Endothelial cell of umbilical vein (primary cell): Measurements from ENCODE around the gene C1QC. TPM values are rescaled to one million over a fixed set of nuclear protein-coding genes. Genes with fewer than 3 reads are reported as not detected.

Experiments
- BruUV-seq: library from RNA; stranded (reverse); fragments of 400-500 nt; replicated peaks from 2 replicates; lab custom pipeline; 2021; lab: Mats Ljungman, UMichigan
- CTCF ChIA-PET: fragments of 300-600, 350-600 bp; sonication (Branson Sonifier 250); formaldehyde crosslinking; loops from one replicate; lab custom pipeline; 2021; ENCODE audit warnings: antibody characterized with exemption, inconsistent platforms; lab: Charles Lee
- POLR2A ChIA-PET: fragments of 300-600, 350-600 bp; sonication (Branson Sonifier 250); formaldehyde crosslinking; loops from one replicate; lab custom pipeline; 2021; ENCODE audit warnings: antibody characterized with exemption, inconsistent platforms; lab: Charles Lee
- DNase-seq: peaks from one replicate; pipeline ENCODE4 v3.0.0-alpha.2; 2011; ENCODE audit warnings: low read depth, low spot score
- FAIRE-seq: peaks from 2 replicates; lab custom pipeline; 2011; peaks lifted over from hg19 to GRCh38; lab: Jason Lieb, UNC
- H2AFZ ChIP-seq: 2 replicates; pipeline ENCODE4 v1.6.0; 2012; ENCODE audit warnings: low read depth, low read length, control low read depth, inconsistent platforms
- H3K27ac ChIP-seq: 2 replicates; pipeline ENCODE4 v1.5.1; 2011; ENCODE audit warnings: low read depth, mild to moderate bottlenecking, control low read depth, low read length, moderate library complexity; ENCODE audit not compliant: insufficient read depth
- H3K27me3 ChIP-seq, 2 experiments: 2 replicates each; pipeline versions ENCODE4 v1.6.0 to v1.6.1; 2011; ENCODE audit warnings: low read length in 2 of 2, mixed read lengths in 1 of 2; ENCODE audit not compliant: control insufficient read depth in 2 of 2, insufficient read depth in 2 of 2
- H3K36me3 ChIP-seq, 2 experiments: 2 replicates in 1 of 2; 3 replicates in 1 of 2; pipeline ENCODE4 v1.5.1; 2011; ENCODE audit warnings: low read length in 2 of 2, mild to moderate bottlenecking in 1 of 2, moderate library complexity in 1 of 2; ENCODE audit not compliant: control insufficient read depth in 2 of 2, insufficient read depth in 2 of 2; ENCODE audit errors: extremely low read depth in 1 of 2
- H3K4me1 ChIP-seq: 3 replicates; pipeline ENCODE4 v1.5.1; 2011; ENCODE audit warnings: mild to moderate bottlenecking, low read length; ENCODE audit not compliant: control insufficient read depth, insufficient read depth; ENCODE audit errors: extremely low read depth
- H3K4me2 ChIP-seq: 2 replicates; pipeline ENCODE4 v1.6.1; 2011; ENCODE audit warnings: low read length, control low read depth, mixed read lengths; ENCODE audit not compliant: insufficient read depth
- H3K4me3 ChIP-seq, 3 experiments: fragments of 200-600 bp in 1 of 3; sonication (generic), shearing (Covaris generic) in 1 of 3; replicated peaks in 1 of 3; 2 replicates each; pipeline ENCODE4 v1.5.1; 2011 to 2016; ENCODE audit warnings: control low read depth in 3 of 3, low read length in 3 of 3, mild to moderate bottlenecking in 2 of 3, inconsistent platforms in 1 of 3, low read depth in 1 of 3, moderate library complexity in 1 of 3; ENCODE audit not compliant: insufficient read depth in 1 of 3
- H3K79me2 ChIP-seq: 2 replicates; pipeline ENCODE4 v1.6.0; 2012; ENCODE audit warnings: low read length, inconsistent platforms; ENCODE audit not compliant: control insufficient read depth, insufficient read depth
- H3K9ac ChIP-seq: replicated peaks from 2 replicates; pipeline ENCODE3; 2011; ENCODE audit warnings: low read length, control low read depth; ENCODE audit not compliant: insufficient read depth; ENCODE audit errors: extremely low read depth
- H3K9me1 ChIP-seq: replicated peaks from 3 replicates; pipeline ENCODE4 v1.6.0; 2011; ENCODE audit warnings: mild to moderate bottlenecking, low read length; ENCODE audit not compliant: control insufficient read depth, insufficient read depth; ENCODE audit errors: extremely low read depth
- H3K9me3 ChIP-seq: replicated peaks from 2 replicates; pipeline ENCODE4 v1.5.1; 2012; ENCODE audit warnings: low read length, inconsistent platforms; ENCODE audit not compliant: control insufficient read depth, insufficient read depth
- H4K20me1 ChIP-seq: replicated peaks from 2 replicates; pipeline ENCODE3; 2011; ENCODE audit warnings: mild to moderate bottlenecking, low read length; ENCODE audit not compliant: control insufficient read depth, insufficient read depth; ENCODE audit errors: extremely low read depth
- CTCF ChIP-seq, 2 donors: IDR thresholded peaks; 1 replicate in 1 of 2; 2 replicates in 1 of 2; pipeline ENCODE4 v1.5.1; 2011; ENCODE audit warnings: low read length in 2 of 2, mild to moderate bottlenecking in 2 of 2, moderate library complexity in 2 of 2, control low read depth in 1 of 2, inconsistent platforms in 1 of 2, low read depth in 1 of 2; ENCODE audit not compliant: insufficient read depth in 1 of 2; ENCODE audit errors: extremely low read depth in 1 of 2
- FOS ChIP-seq: IDR thresholded peaks from 2 replicates; pipeline ENCODE4 v1.6.1; 2011; ENCODE audit warnings: mild to moderate bottlenecking, low read length, moderate library complexity, borderline replicate concordance; ENCODE audit not compliant: insufficient read depth
- JUN ChIP-seq: IDR thresholded peaks from 2 replicates; pipeline ENCODE4 v1.6.1; 2011; ENCODE audit warnings: borderline replicate concordance, low read depth; ENCODE audit not compliant: insufficient read length, insufficient read depth
- MAX ChIP-seq: IDR thresholded peaks from 2 replicates; pipeline ENCODE4 v1.6.1; 2011; ENCODE audit not compliant: insufficient read depth, insufficient read length
- POLR2A ChIP-seq: IDR thresholded peaks from 2 replicates; pipeline ENCODE4 v1.6.1; 2012; ENCODE audit warnings: low read depth, mild to moderate bottlenecking, control low read depth, low read length
- dilution Hi-C: fragments of 300-500 bp; cut with MboI; formaldehyde crosslinking; loops from one replicate; pipeline ENCODE4 v1.15.0; 2019; ENCODE audit warnings: low sequenced_read_pairs; ENCODE audit not compliant: extremely low pct_ligation_motif_present
- intact Hi-C: fragments of 100-400 bp; cut with micrococcal nuclease; formaldehyde crosslinking; loops from one replicate; pipeline ENCODE4 v1.10.0; 2022
- polyA plus RNA-seq, 4 experiments: library from polyadenylated mRNA; depleted of rRNA in 3 of 4; stranded (reverse) in 3 of 4; unstranded in 1 of 4; fragments of >200 nt; gene quantifications; 2 replicates each; pipeline versions ENCODE4 v1.2.1 to v1.2.3, GENCODE V29; 2011 to 2012; ENCODE audit warnings: missing spikeins in 1 of 4
- total RNA-seq: library from RNA; stranded (reverse); gene quantifications from 2 replicates; pipeline ENCODE4 v1.2.3, GENCODE V29; 2021

The C1QC gene
- total and polyA plus RNA-seq, 2 donors (not counting 3 experiments of a cell fraction or from before 2014, with no cell fraction given) = not detected

GRCh38 chr1:22641906-22642636 lies 1.4 kb upstream of the C1QC start:
- Histone ChIP-seq H3K27me3 (no peaks in the 10 kb centered on the region), H3K4me2 (no peak overlapping the region), H3K4me3 (no peak overlapping the region), H3K9me1 (no peaks in the 10 kb centered on the region), H3K4me1 (no peaks in the 10 kb centered on the region), H2AFZ (no peak overlapping the region), H3K79me2 (no peaks in the 10 kb centered on the region), H3K9ac (no peak overlapping the region), H3K27ac (no peak overlapping the region), H3K9me3 (no peaks in the 10 kb centered on the region), H4K20me1 (no peaks in the 10 kb centered on the region), H3K36me3 (no peaks in the 10 kb centered on the region)
- no TSS peak for BruUV-seq
- ChIA-PET CTCF (interaction anchor here (0.6 to 5.5 kb wide), 22 partner anchors 8 to 1971 kb away, joined by 3 to 154 read pairs (median 4); partner anchors contain the start of gene ZBTB40), POLR2A (no interaction called here)
- TF ChIP-seq JUN (no peak), POLR2A (no peak), FOS (no peak), CTCF (IDR thresholded peaks at IDR 0.05; ENCODE audit: extremely low read depth in 1 of 2, insufficient read depth in 1 of 2, low read depth in 1 of 2, low read length in 2 of 2) (peak; percentile 85 to 94), MAX (no peak)
- DNase-seq = peak; percentile 43
- FAIRE-seq = peak; percentile 86
- intact Hi-C loops (loop anchor here (1.0 to 5.0 kb wide), 2 partner anchors 222 to 945 kb away; no protein-coding TSS in a partner anchor), dilution Hi-C loops (no loop called here)
